Right atrium auricular region (tissue), 2 donors: ENCODE results near the gene SLC17A1. TPM values are rescaled to one million over a fixed set of nuclear protein-coding genes. Genes with fewer than 3 reads are reported as not detected.

Source experiments
- DNase-seq: peaks from one replicate; pipeline ENCODE4 v3.0.0-alpha.2; 2019; ENCODE audit warnings: low spot score
- H3K27ac ChIP-seq, 2 donors: fragments of 200-600 bp; sonication (generic); 1 replicate in 1 of 2; 2 replicates in 1 of 2; pipeline ENCODE4 v1.5.1; 2016 to 2019
- H3K27me3 ChIP-seq, 2 donors: fragments of 200-600 bp; sonication (generic); one replicate each; pipeline versions ENCODE4 v1.5.1 to v1.6.0; 2017 to 2019
- H3K36me3 ChIP-seq: fragments of 200-600 bp; sonication (generic); one replicate; pipeline ENCODE4 v1.5.1; 2016
- H3K4me1 ChIP-seq, 2 donors: fragments of 200-600 bp; sonication (generic); one replicate each; pipeline versions ENCODE4 v1.5.1 to v1.6.0; 2017 to 2019
- H3K4me3 ChIP-seq, 2 donors: fragments of 200-600 bp; sonication (generic); 1 replicate in 1 of 2; 2 replicates in 1 of 2; pipeline ENCODE4 v1.5.1; 2017 to 2019; ENCODE audit warnings: mild to moderate bottlenecking in 1 of 2, moderate library complexity in 1 of 2
- H3K9me3 ChIP-seq, 2 donors: fragments of 200-600 bp; sonication (generic); one replicate each; pipeline ENCODE4 v1.5.1; 2019
- CTCF ChIP-seq, 2 donors: fragments of 200-600 bp; sonication (generic); IDR thresholded peaks; one replicate each; pipeline ENCODE4 v1.5.1; 2019; ENCODE audit warnings: antibody characterized with exemption in 2 of 2
- total RNA-seq, 2 donors: library from RNA; depleted of rRNA; stranded (reverse); fragments of >200 nt; gene quantifications; one replicate each; pipeline ENCODE4 v1.1.0, GENCODE V29; 2016

SLC17A1 gene
- not detected for total RNA-seq

GRCh38 chr6:25831532-25832306 lies at the start of gene SLC17A1:
Gene SLC17A1, minus strand, starts transcription at chr6:25832052. Its CDS starts 1,495 bp downstream, at chr6:25830557.
- no peak for DNase-seq

GRCh38 chr6:25880601-25881000 lies 48.7 kb upstream of the SLC17A1 start:
- H3K36me3 ChIP-seq: no peaks in the 10 kb centered on the region

More at GRCh38 chr6:25831532-25832306, at the start of gene SLC17A1:
- Histone ChIP-seq H3K27ac (no peak within 1 kb of the TSS), H3K27me3 (no peaks in the 10 kb centered on the region), H3K4me3 (no peak within 1 kb of the TSS), H3K36me3 (no peaks in the 10 kb centered on the region), H3K4me1 (no peaks in the 10 kb centered on the region), H3K9me3 (no peaks in the 10 kb centered on the region)
- TF ChIP-seq CTCF (IDR thresholded peaks at IDR 0.05): no peak

GRCh38 chr6:25878721-25879322 lies 47.0 kb upstream of the SLC17A1 start:
- no peak for DNase-seq
- no peaks in the 10 kb centered on the region for H3K36me3 ChIP-seq
- no peaks in the 10 kb centered on the region for H3K27me3 ChIP-seq
- H3K4me3 ChIP-seq: no peak overlapping the region
- H3K9me3 ChIP-seq: no peaks in the 10 kb centered on the region
- no peak overlapping the region for H3K27ac ChIP-seq
- no peaks in the 10 kb centered on the region for H3K4me1 ChIP-seq
- TF ChIP-seq CTCF (IDR thresholded peaks at IDR 0.05): no peak

More at GRCh38 chr6:25880601-25881000, 48.7 kb upstream of the SLC17A1 start:
- H3K27me3 ChIP-seq: no peaks in the 10 kb centered on the region
- DNase-seq: no peak
- no peak overlapping the region for H3K4me3 ChIP-seq
- no peak for TF ChIP-seq CTCF (IDR thresholded peaks at IDR 0.05)
- no peaks in the 10 kb centered on the region for H3K9me3 ChIP-seq
- H3K27ac ChIP-seq: no peak overlapping the region
- no peaks in the 10 kb centered on the region for H3K4me1 ChIP-seq

GRCh38 chr6:25875926-25876602 lies 44.2 kb upstream of the SLC17A1 start:
- H3K36me3 ChIP-seq: no peaks in the 10 kb centered on the region

GRCh38 chr6:25875563-25875905 lies 43.7 kb upstream of the SLC17A1 start:
- no peak for DNase-seq
- no peaks in the 10 kb centered on the region for H3K4me1 ChIP-seq
- no peaks in the 10 kb centered on the region for H3K27me3 ChIP-seq
- TF ChIP-seq CTCF (IDR thresholded peaks at IDR 0.05): no peak
- H3K36me3 ChIP-seq: no peaks in the 10 kb centered on the region
- H3K27ac ChIP-seq: no peak overlapping the region
- H3K4me3 ChIP-seq: no peak overlapping the region
- H3K9me3 ChIP-seq: no peaks in the 10 kb centered on the region

More at GRCh38 chr6:25875926-25876602, 44.2 kb upstream of the SLC17A1 start:
- H3K9me3 ChIP-seq: no peaks in the 10 kb centered on the region
- H3K4me1 ChIP-seq: no peaks in the 10 kb centered on the region
- H3K4me3 ChIP-seq: no peak overlapping the region
- DNase-seq: no peak
- TF ChIP-seq CTCF (IDR thresholded peaks at IDR 0.05): no peak
- no peaks in the 10 kb centered on the region for H3K27me3 ChIP-seq
- H3K27ac ChIP-seq: no peak overlapping the region
